Ovary (tissue), 3 donors: Measurements from ENCODE around the gene COQ8A.

Source experiments
- CTCF ChIP-seq, 3 donors: fragments of 450-650 bp in 2 of 3; fragments of 200-600 bp in 1 of 3; IDR thresholded peaks; one replicate each; pipeline versions ENCODE4 v1.5.1 to v1.8.0; 2016 to 2022; ENCODE audit warnings: antibody characterized with exemption in 3 of 3, mild to moderate bottlenecking in 1 of 3
- EP300 ChIP-seq: sonication (generic); formaldehyde crosslinking; IDR thresholded peaks from one replicate; pipeline ENCODE4 v1.6.1; 2017; ENCODE audit warnings: antibody characterized with exemption
- POLR2A ChIP-seq: fragments of 450-650 bp; IDR thresholded peaks from one replicate; pipeline ENCODE4 v1.6.1; 2017; ENCODE audit warnings: antibody characterized with exemption, mild to moderate bottlenecking, moderate library complexity
- donor health status: DM: no; HTN: no; CAD: no.

DNA sequence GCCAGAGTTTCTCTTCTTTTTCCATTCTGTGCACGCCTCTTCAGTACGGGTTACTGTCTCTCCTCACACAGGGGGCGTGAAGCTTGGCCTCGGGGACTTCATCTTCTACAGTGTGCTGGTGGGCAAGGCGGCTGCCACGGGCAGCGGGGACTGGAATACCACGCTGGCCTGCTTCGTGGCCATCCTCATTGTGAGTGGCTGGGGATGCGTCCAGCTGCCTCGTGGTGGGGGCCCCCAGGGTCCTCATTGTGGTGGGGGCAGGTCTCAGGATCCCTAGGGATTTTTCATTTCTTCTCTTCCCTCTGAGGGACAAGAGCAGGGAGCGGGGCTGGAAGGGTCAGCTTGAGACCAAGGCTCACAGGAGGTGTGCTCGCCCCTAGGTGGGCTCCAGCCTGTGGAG is 46.2 kb upstream of the COQ8A start:
- TF ChIP-seq CTCF (IDR thresholded peaks at IDR 0.05) (no peak), POLR2A (no peak), EP300 (no peak)
